Measurements from ENCODE around the gene NAALADL2.

The NAALADL2 gene

DNA sequence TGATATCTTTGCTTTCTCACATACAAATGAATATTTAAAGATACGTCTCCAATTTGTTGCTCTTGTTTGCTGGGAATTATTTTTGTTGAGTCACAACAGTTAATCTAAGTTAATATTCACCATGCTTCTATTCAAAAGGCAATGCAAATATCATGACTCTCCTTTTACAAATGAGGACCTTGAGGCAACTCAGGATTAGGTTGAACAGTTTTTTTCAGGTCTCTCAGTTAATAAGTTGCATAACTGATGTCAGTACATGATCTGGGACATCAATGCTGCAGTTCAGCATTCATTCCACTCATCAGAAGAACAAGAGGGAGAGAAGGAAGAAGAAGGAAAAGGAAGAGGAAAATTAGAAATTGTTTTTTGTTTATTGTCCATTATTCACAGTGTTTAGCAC is 781 bp upstream of the NAALADL2 start:
- Histone ChIP-seq H3K4me3 (ENCODE audit: low read depth in 1 of 2, low read length in 2 of 2) (no peak overlapping the region), H3K27me3 (ENCODE audit: control insufficient read depth in 1 of 2, insufficient read depth in 2 of 2, low read length in 2 of 2) (no peaks in the 10 kb centered on the region), H3K4me1 (ENCODE audit: insufficient read depth, low read length) (no peaks in the 10 kb centered on the region), H3K9ac (ENCODE audit: low read length) (no peak overlapping the region), H3K36me3 (ENCODE audit: insufficient read depth, low read length) (no peaks in the 10 kb centered on the region), H3K9me3 (ENCODE audit: low read length) (no peaks in the 10 kb centered on the region), H3K27ac (ENCODE audit: low read depth, low read length) (no peak overlapping the region)

DNA sequence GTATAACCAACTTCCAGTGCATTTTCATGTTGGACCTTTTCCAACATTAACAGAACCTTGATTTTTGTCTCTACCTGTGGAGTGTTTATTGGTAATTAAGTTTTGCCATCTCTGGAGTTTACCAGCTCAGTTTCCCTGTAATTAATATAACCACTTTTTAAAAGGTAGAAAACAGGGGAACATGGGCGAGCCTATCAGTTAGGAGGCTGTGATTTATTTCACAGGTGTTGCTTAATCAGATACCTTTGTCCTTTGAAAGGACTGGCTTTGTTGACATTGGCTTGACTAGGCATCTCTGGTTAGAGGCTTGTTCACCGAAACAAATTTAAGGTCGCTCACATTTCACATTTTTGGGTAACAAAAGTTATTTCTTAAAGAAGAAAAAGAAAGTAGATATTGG is 622 bp downstream of the NAALADL2 start:
- H3K27me3 ChIP-seq (ENCODE audit: control insufficient read depth in 1 of 2, insufficient read depth in 2 of 2, low read length in 2 of 2): no peaks in the 10 kb centered on the region
- no peak overlapping the region for H3K4me3 ChIP-seq (ENCODE audit: low read depth in 1 of 2, low read length in 2 of 2)
- H3K4me1 ChIP-seq (ENCODE audit: insufficient read depth, low read length): no peaks in the 10 kb centered on the region
- no peak overlapping the region for H3K9ac ChIP-seq (ENCODE audit: low read length)
- no peaks in the 10 kb centered on the region for H3K36me3 ChIP-seq (ENCODE audit: insufficient read depth, low read length)
- no peaks in the 10 kb centered on the region for H3K9me3 ChIP-seq (ENCODE audit: low read length)
- H3K27ac ChIP-seq (ENCODE audit: low read depth, low read length): no peak overlapping the region

DNA sequence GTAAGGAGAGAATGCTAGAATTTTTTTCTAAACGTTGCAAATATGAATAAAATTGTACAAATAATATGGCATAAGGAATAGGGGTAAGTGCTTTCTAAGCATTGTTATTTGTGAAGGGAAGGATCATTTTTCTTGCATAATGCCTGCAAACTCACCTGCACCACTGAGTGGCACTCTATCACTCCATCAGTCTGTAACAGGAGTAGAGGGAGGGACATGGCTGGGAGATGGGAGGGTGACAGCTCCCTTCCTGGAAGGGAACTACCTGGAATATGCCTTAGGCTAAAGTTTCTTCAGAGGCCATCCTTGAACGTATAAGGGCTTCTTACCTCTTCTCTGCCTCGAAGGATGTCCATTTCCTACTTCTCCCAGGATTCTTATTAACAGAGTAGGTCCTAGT is 3.0 kb downstream of the NAALADL2 start:
- H3K4me1 ChIP-seq (ENCODE audit: insufficient read depth, low read length): no peaks in the 10 kb centered on the region
- no peaks in the 10 kb centered on the region for H3K9me3 ChIP-seq (ENCODE audit: low read length)
- H3K9ac ChIP-seq (ENCODE audit: low read length): no peak overlapping the region
- no peaks in the 10 kb centered on the region for H3K27me3 ChIP-seq (ENCODE audit: control insufficient read depth in 1 of 2, insufficient read depth in 2 of 2, low read length in 2 of 2)
- no peak overlapping the region for H3K4me3 ChIP-seq (ENCODE audit: low read depth in 1 of 2, low read length in 2 of 2)
- H3K36me3 ChIP-seq (ENCODE audit: insufficient read depth, low read length): no peaks in the 10 kb centered on the region
- H3K27ac ChIP-seq (ENCODE audit: low read depth, low read length): no peak overlapping the region

DNA sequence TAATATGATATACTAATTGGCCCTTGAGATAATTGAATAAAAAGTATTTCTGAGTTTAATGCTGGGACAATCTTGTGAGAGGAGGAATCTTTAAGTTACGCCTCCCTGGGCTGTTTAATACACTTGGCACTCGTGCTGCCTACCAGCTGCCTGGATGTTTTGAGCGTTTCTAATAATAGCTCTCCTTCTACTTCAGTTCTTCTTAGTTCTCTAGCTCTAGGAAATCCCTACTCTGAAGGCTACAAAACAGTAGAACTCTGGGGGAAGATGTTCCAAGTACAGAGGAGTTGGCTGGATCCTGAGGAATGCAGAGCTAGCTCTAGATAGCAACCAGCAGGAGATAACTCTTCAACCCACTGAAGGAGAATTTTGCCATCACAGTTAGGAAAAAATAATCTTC is 3.5 kb downstream of the NAALADL2 start:
- H3K4me3 ChIP-seq (ENCODE audit: low read depth in 1 of 2, low read length in 2 of 2): no peak overlapping the region
- no peaks in the 10 kb centered on the region for H3K27me3 ChIP-seq (ENCODE audit: control insufficient read depth in 1 of 2, insufficient read depth in 2 of 2, low read length in 2 of 2)
- no peak overlapping the region for H3K9ac ChIP-seq (ENCODE audit: low read length)
- H3K27ac ChIP-seq (ENCODE audit: low read depth, low read length): no peak overlapping the region
- H3K9me3 ChIP-seq (ENCODE audit: low read length): no peaks in the 10 kb centered on the region
- H3K36me3 ChIP-seq (ENCODE audit: insufficient read depth, low read length): no peaks in the 10 kb centered on the region
- H3K4me1 ChIP-seq (ENCODE audit: insufficient read depth, low read length): no peaks in the 10 kb centered on the region

DNA sequence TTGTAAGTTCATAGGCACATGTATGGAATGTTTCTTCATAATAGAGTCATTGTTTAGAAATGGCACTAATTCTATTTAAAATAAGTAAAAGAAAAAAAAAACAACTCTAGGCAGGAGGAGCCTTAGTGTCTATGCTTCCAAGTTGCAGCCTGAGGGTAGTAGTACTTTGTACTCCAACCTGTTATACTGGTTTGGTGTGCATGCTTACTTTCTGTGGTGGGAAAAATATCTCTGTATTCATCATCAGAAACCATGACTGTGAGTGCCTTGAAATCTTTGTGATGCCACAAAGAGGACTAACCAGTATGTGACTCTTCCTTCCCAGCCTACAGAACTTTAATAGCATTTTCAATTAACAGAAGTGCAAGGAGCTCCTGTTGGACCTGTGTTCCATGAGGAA is 4.4 kb downstream of the NAALADL2 start:
- no peaks in the 10 kb centered on the region for H3K9me3 ChIP-seq (ENCODE audit: low read length)
- H3K27ac ChIP-seq (ENCODE audit: low read depth, low read length): no peak overlapping the region
- H3K9ac ChIP-seq (ENCODE audit: low read length): no peak overlapping the region
- H3K4me1 ChIP-seq (ENCODE audit: insufficient read depth, low read length): no peaks in the 10 kb centered on the region
- no peaks in the 10 kb centered on the region for H3K36me3 ChIP-seq (ENCODE audit: insufficient read depth, low read length)
- H3K4me3 ChIP-seq (ENCODE audit: low read depth in 1 of 2, low read length in 2 of 2): no peak overlapping the region
- no peaks in the 10 kb centered on the region for H3K27me3 ChIP-seq (ENCODE audit: control insufficient read depth in 1 of 2, insufficient read depth in 2 of 2, low read length in 2 of 2)

DNA sequence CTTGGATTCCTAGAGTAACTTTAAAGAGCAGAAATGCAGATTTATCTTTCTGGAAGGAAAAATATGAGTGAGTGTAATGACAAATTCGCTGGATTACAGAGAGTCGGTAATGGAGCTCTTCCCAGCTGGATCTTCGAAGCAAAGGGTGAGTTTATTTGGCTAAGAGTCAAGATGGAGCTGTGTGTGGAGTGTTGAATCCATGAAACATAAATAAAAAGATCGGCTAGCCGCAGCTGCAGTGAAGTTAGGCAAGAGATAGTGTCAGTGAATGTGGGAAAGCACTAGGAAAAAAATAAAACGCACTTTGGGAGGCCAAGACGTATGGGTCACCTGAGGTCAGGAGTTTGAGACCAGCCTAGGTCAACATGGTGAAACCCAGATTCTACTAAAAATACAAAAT is 10.3 kb downstream of the NAALADL2 start:
- H3K9me3 ChIP-seq (ENCODE audit: low read length): no peaks in the 10 kb centered on the region
- H3K9ac ChIP-seq (ENCODE audit: low read length): no peak overlapping the region
- no peaks in the 10 kb centered on the region for H3K36me3 ChIP-seq (ENCODE audit: insufficient read depth, low read length)
- H3K27ac ChIP-seq (ENCODE audit: low read depth, low read length): no peak overlapping the region
- no peak overlapping the region for H3K4me3 ChIP-seq (ENCODE audit: low read depth in 1 of 2, low read length in 2 of 2)
- no peaks in the 10 kb centered on the region for H3K27me3 ChIP-seq (ENCODE audit: control insufficient read depth in 1 of 2, insufficient read depth in 2 of 2, low read length in 2 of 2)
- no peaks in the 10 kb centered on the region for H3K4me1 ChIP-seq (ENCODE audit: insufficient read depth, low read length)

DNA sequence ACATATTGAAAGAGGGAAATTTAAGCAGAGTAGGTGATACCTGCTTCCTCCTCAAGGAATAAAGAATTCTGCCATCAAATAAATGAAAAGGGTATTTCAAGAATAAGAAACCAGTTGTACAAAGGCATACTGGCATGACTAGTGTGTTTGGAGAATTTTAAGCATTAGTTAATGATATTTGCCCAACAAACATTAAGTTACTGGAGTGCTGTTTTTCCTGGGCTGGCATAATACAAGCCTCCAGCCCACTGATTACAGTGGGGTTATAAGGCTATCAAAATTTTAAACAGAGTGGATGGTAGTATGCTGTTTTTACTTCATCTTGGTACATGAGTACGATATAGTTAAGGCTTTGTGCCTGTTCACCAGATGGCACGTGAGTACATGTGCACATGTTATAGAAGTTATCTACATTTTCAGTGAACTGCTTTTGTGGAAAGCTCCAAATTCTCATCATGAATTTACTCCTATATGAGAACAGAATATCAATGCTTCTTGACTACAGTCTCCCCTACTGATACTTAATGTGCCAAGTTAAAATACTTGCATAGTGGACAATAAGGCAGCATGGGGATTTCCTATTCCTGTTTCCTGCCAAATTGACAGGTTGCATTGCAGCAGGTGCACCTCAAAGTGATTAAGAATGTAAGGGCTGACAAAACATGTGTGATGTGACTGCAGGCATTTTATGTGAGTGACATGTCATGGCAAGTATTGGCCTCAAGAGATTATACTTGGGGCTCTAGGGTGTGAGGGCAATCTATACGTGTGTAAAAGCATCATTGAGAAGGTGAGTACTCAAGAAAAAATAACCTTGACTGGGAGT is 14.9 kb downstream of the NAALADL2 start:
- H3K27me3 ChIP-seq (ENCODE audit: control insufficient read depth in 1 of 2, insufficient read depth in 2 of 2, low read length in 2 of 2): no peaks in the 10 kb centered on the region
- H3K27ac ChIP-seq (ENCODE audit: low read depth, low read length): no peak overlapping the region
- H3K9ac ChIP-seq (ENCODE audit: low read length): no peak overlapping the region
- no peaks in the 10 kb centered on the region for H3K4me1 ChIP-seq (ENCODE audit: insufficient read depth, low read length)
- H3K9me3 ChIP-seq (ENCODE audit: low read length): no peaks in the 10 kb centered on the region
- no peak overlapping the region for H3K4me3 ChIP-seq (ENCODE audit: low read depth in 1 of 2, low read length in 2 of 2)
- no peaks in the 10 kb centered on the region for H3K36me3 ChIP-seq (ENCODE audit: insufficient read depth, low read length)

DNA sequence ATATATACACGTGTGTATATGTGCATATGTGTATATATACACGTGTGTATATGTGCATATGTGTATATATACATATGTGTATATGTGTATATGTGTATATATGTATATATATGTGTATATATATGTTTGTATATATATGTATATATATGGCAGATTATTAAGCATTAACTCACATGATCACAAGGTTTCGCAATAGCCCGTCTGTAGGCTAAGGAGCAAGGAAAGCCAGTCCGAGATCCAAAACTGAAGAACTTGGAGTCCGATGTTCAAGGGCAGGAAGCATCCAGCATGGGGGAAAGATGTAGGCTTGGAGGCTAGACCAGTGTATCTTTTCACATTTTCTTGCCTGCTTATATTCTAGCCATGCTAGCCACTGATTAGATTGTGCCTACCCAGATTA is 23.7 kb downstream of the NAALADL2 start:
- Histone ChIP-seq H3K36me3 (ENCODE audit: insufficient read depth, low read length) (no peaks in the 10 kb centered on the region), H3K9ac (ENCODE audit: low read length) (no peak overlapping the region), H3K27ac (ENCODE audit: low read depth, low read length) (no peak overlapping the region), H3K27me3 (ENCODE audit: control insufficient read depth in 1 of 2, insufficient read depth in 2 of 2, low read length in 2 of 2) (no peaks in the 10 kb centered on the region), H3K4me1 (ENCODE audit: insufficient read depth, low read length) (no peaks in the 10 kb centered on the region), H3K4me3 (ENCODE audit: low read depth in 1 of 2, low read length in 2 of 2) (no peak overlapping the region), H3K9me3 (ENCODE audit: low read length) (no peaks in the 10 kb centered on the region)

DNA sequence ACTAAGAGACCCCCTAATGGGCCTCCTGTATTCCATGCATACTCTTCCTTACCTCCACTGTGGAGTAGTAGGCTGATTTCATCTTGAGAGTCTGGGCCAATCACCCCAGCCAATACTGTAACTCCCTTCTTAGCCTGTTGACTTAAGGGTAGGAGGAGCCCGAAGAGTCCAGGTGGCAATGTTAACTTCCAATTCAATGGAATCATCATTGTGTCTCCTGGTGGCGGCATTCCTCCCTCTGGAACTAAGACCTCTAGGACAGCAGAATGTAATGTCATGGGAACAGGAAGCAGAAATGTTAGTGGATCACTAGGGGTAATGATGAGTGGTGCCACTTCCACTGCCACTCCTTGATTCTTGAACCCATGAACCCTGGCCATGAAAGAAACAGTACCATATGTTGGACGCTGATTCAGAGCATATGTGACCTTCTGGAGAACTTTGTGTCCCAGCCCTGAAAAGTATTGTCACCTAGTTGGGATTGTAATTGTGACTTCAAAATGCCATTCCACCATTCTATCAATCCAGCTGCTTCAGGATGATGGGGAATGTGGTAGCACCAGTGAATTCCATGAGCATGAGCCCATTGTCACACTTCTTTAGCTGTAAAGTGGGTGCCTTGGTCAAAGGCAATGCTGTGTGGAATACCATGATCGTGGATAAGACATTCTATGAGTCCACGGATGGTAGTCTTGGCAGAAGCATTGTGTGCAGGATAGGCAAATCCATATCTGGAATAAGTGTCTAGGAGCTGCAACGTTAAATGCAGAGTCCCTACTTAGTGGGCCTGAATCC is 24.9 kb downstream of the NAALADL2 start:
- no peaks in the 10 kb centered on the region for H3K4me1 ChIP-seq (ENCODE audit: insufficient read depth, low read length)
- no peaks in the 10 kb centered on the region for H3K9me3 ChIP-seq (ENCODE audit: low read length)
- no peak overlapping the region for H3K4me3 ChIP-seq (ENCODE audit: low read depth in 1 of 2, low read length in 2 of 2)
- no peak overlapping the region for H3K9ac ChIP-seq (ENCODE audit: low read length)
- H3K27me3 ChIP-seq (ENCODE audit: control insufficient read depth in 1 of 2, insufficient read depth in 2 of 2, low read length in 2 of 2): no peaks in the 10 kb centered on the region
- H3K27ac ChIP-seq (ENCODE audit: low read depth, low read length): no peak overlapping the region
- H3K36me3 ChIP-seq (ENCODE audit: insufficient read depth, low read length): no peaks in the 10 kb centered on the region

DNA sequence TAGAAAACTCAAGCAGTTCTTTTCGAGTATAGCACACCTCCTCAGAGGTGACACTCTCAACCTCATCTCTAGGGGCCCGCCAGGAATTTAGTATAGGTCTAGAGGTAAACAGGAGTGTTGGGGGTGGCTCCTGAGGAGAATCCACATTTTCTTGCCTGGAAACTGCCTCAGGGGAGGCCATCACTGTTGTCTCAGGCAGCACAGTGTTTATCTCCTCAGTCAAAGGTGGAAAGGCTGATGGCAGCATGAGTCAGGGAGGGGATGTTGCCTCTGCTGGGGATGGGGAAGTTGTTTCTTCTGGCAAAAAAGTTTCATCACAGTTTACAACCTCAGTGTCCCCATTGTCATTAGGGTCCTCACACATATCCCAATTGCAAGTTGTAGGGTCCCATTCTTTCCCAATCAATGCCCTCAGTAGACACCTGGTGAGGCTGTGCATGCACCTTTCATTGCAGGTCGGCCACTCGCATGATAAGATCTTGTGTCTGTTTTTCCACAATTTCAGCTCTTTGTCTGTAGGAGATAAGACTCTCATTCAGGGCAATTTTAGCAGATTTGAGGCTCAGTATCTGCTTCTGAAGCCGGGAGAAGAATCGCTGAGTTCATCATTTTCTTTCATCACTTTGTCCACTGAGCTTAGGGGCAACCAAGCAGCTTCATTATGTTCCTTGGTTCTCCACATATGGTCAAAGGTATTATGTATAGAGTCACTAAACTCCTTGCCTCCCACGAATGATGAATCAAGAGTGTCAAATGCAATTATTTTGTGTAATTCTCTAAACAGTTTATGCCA is 25.8 kb downstream of the NAALADL2 start:
- Histone ChIP-seq H3K9me3 (ENCODE audit: low read length) (no peaks in the 10 kb centered on the region), H3K4me3 (ENCODE audit: low read depth in 1 of 2, low read length in 2 of 2) (no peak overlapping the region), H3K27me3 (ENCODE audit: control insufficient read depth in 1 of 2, insufficient read depth in 2 of 2, low read length in 2 of 2) (no peaks in the 10 kb centered on the region), H3K27ac (ENCODE audit: low read depth, low read length) (no peak overlapping the region), H3K36me3 (ENCODE audit: insufficient read depth, low read length) (no peaks in the 10 kb centered on the region), H3K9ac (ENCODE audit: low read length) (no peak overlapping the region), H3K4me1 (ENCODE audit: insufficient read depth, low read length) (no peaks in the 10 kb centered on the region)

DNA sequence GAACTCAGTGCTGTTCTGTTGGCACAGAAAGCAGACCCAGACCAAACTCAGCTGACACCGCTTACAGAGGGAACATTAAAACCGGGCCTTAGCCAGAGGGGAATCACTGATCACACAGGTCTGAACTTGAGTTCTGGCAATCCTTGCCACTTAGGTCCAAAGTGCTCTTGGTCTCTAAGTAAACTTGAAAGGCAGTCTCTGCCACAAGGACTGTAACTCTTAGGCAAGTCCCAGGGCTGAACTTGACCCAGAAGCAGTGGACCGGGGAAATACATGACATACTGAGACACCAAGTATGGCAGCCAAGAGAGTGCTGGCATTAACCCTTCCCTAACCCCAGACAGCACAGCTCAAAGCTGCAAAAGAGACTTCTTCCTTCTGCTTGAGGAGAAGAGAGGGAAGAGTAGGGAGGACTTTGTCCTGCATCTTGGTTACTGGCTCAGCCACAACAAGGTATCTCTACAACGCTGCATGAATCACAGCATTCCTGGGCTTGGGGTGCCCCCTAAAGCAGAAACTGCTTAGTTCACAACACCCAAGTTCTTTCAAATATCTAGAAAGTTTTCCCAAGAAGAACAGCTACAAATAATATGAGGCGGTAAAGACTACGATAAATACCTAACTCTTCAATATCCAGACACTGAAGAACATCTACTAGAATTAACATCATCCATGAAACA is 32.5 kb downstream of the NAALADL2 start:
- H3K36me3 ChIP-seq (ENCODE audit: insufficient read depth, low read length): no peaks in the 10 kb centered on the region
- no peaks in the 10 kb centered on the region for H3K4me1 ChIP-seq (ENCODE audit: insufficient read depth, low read length)
- H3K27ac ChIP-seq (ENCODE audit: low read depth, low read length): no peak overlapping the region
- H3K9me3 ChIP-seq (ENCODE audit: low read length): no peaks in the 10 kb centered on the region
- no peak overlapping the region for H3K4me3 ChIP-seq (ENCODE audit: low read depth in 1 of 2, low read length in 2 of 2)
- no peaks in the 10 kb centered on the region for H3K27me3 ChIP-seq (ENCODE audit: control insufficient read depth in 1 of 2, insufficient read depth in 2 of 2, low read length in 2 of 2)
- no peak overlapping the region for H3K9ac ChIP-seq (ENCODE audit: low read length)

Data from muscle layer of colon (tissue), 2 donors.